ENCODE data around the gene IP6K2. TPM values are rescaled to one million over a fixed set of nuclear protein-coding genes. Genes with fewer than 3 reads are reported as not detected.
"Not testable (repeated sequence)": the region's sequence is repeated elsewhere in the genome, so short reads cannot be mapped to it uniquely, and the experiment has no call there.

The IP6K2 gene
- total and polyA plus RNA-seq, 10 of the 15 experiments (the other 5 are each of a cell fraction or from before 2014, with no cell fraction given), result 25.8 to 95.9 (median 69.0) TPM

DNA sequence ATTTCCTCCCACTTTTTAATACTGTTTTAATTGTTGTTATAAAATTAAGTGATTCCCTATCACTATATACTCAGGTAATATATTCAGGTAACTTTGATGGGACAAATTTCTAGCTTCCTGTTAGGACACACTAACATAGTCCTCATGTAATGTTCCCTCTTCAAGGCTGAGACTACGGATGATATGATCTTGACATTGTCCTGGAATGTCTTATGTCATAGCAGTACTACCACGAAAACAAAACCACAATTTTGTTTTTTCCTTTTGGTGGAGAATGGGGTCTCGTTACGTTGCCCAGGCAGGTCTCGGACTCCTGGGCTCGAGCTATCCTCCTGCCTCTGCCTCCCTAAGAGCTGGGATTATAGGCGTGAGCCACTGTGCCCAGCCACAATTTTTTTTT lies 26.8 kb upstream of the IP6K2 start:
- TF ChIP-seq ZNF384 (IDR thresholded peaks at IDR 0.05; ENCODE audit: borderline replicate concordance, low read depth, low read length), result no peak
- TF ChIP-seq, protein P1, sequence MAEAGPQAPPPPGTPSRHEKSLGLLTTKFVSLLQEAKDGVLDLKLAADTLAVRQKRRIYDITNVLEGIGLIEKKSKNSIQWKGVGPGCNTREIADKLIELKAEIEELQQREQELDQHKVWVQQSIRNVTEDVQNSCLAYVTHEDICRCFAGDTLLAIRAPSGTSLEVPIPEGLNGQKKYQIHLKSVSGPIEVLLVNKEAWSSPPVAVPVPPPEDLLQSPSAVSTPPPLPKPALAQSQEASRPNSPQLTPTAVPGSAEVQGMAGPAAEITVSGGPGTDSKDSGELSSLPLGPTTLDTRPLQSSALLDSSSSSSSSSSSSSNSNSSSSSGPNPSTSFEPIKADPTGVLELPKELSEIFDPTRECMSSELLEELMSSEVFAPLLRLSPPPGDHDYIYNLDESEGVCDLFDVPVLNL (IDR thresholded peaks at IDR 0.05; ENCODE audit: low read depth, low read length), result no peak
- TF ChIP-seq, protein P2, sequence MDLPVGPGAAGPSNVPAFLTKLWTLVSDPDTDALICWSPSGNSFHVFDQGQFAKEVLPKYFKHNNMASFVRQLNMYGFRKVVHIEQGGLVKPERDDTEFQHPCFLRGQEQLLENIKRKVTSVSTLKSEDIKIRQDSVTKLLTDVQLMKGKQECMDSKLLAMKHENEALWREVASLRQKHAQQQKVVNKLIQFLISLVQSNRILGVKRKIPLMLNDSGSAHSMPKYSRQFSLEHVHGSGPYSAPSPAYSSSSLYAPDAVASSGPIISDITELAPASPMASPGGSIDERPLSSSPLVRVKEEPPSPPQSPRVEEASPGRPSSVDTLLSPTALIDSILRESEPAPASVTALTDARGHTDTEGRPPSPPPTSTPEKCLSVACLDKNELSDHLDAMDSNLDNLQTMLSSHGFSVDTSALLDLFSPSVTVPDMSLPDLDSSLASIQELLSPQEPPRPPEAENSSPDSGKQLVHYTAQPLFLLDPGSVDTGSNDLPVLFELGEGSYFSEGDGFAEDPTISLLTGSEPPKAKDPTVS (IDR thresholded peaks at IDR 0.05; ENCODE audit: low read depth, low read length), result no peak
- ChIA-PET SMC1A (ENCODE audit: uncharacterized antibody, unreplicated experiment) (interaction anchor here (1.7 kb wide), 1 partner anchor 208 kb away, joined by 4 read pairs; no protein-coding TSS in a partner anchor), POLR2A (no interaction called here), RAD21 (ENCODE audit: unreplicated experiment) (no interaction called here), CTCF (interaction anchor here (1.2 to 1.5 kb wide), 2 partner anchors 20 to 308 kb away, joined by 3 to 4 read pairs; no protein-coding TSS in a partner anchor)
- no peak for FAIRE-seq
- ATAC-seq, result no peak
- Histone ChIP-seq H3K4me3 (no peak overlapping the region), H3K27me3 (replicated peaks in 1 of 2; ENCODE audit: control insufficient read depth in 2 of 2, insufficient read depth in 2 of 2, low read length in 1 of 2) (no peaks in the 10 kb centered on the region), H3K27ac (ENCODE audit: control insufficient read depth, insufficient read depth) (no peak overlapping the region), H2AFZ (ENCODE audit: control insufficient read depth, low read depth, low read length) (no peak overlapping the region), H3K79me2 (ENCODE audit: control insufficient read depth, insufficient read depth, low read length) (no peaks in the 10 kb centered on the region), H3K4me1 (ENCODE audit: control insufficient read depth, insufficient read depth, low read length) (peaks cover 9% of the 10 kb centered on the region), H3K9me3 (replicated peaks; ENCODE audit: control insufficient read depth, insufficient read depth, low read length) (no peaks in the 10 kb centered on the region), H3K9ac (ENCODE audit: control insufficient read depth, insufficient read depth, low read length) (no peak overlapping the region), H3K36me3 (ENCODE audit: control insufficient read depth in 2 of 2, insufficient read depth in 2 of 2, low read length in 1 of 2) (peaks cover 1 to 3% of the 10 kb centered on the region in 2 experiments; a peak in 2 of 4 replicates), H3K4me2 (ENCODE audit: control insufficient read depth, insufficient read depth) (no peak overlapping the region), H4K20me1 (ENCODE audit: control insufficient read depth, insufficient read depth) (no peaks in the 10 kb centered on the region)
- whole genome bisulfite sequencing (ENCODE audit: insufficient coverage, insufficient replicate concordance, low lambda C conversion rate, missing lambda C conversion rate), result 76% methylated on average over 7 of the region's 7 CpGs
- intact Hi-C loops (cut with micrococcal nuclease; ENCODE audit: unreplicated experiment) (no loop called here), in situ Hi-C loops (cut with MboI) (no loop called here)
- no TSS peak for BruUV-seq (replicated peaks)
- DNase-seq (ENCODE audit: low read depth, low spot score), result no peak

DNA sequence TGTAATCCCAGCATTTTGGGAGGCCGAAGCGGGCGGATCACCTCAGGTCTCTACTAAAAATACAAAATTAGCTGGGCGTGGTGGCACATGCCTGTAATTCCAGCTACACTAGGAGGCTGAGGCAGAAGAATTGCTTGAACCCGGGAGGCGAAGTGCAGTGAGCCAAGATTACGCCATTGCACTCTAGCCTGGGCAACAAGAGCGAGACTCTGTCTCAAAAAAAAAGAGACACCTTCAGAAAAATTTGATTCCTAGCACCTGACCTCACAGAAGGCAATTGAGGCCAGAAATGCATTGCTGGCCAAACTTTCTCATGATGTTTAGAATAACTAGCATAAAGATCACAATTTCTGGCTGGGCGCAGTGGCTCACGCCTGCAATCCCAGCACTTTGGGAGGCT lies 24.2 kb upstream of the IP6K2 start:
- H3K4me1 ChIP-seq (ENCODE audit: control insufficient read depth, insufficient read depth, low read length); H3K9ac ChIP-seq (ENCODE audit: control insufficient read depth, insufficient read depth, low read length); ATAC-seq; intact Hi-C loops (cut with micrococcal nuclease; ENCODE audit: unreplicated experiment); BruUV-seq (replicated peaks); H3K4me3 ChIP-seq; SMC1A ChIA-PET (ENCODE audit: uncharacterized antibody, unreplicated experiment); H4K20me1 ChIP-seq (ENCODE audit: control insufficient read depth, insufficient read depth); RAD21 ChIA-PET (ENCODE audit: unreplicated experiment); H3K27ac ChIP-seq (ENCODE audit: control insufficient read depth, insufficient read depth); H2AFZ ChIP-seq (ENCODE audit: control insufficient read depth, low read depth, low read length); H3K4me2 ChIP-seq (ENCODE audit: control insufficient read depth, insufficient read depth); H3K79me2 ChIP-seq (ENCODE audit: control insufficient read depth, insufficient read depth, low read length); H3K36me3 ChIP-seq (ENCODE audit: control insufficient read depth in 2 of 2, insufficient read depth in 2 of 2, low read length in 1 of 2); in situ Hi-C loops (cut with MboI); H3K27me3 ChIP-seq (replicated peaks in 1 of 2; ENCODE audit: control insufficient read depth in 2 of 2, insufficient read depth in 2 of 2, low read length in 1 of 2); FAIRE-seq; DNase-seq (ENCODE audit: low read depth, low spot score); H3K9me3 ChIP-seq (replicated peaks; ENCODE audit: control insufficient read depth, insufficient read depth, low read length): not testable (repeated sequence)
- 86% methylated on average over 10 of the region's 10 CpGs for WGBS (ENCODE audit: insufficient coverage, insufficient replicate concordance, low lambda C conversion rate, missing lambda C conversion rate)
- ChIA-PET POLR2A (interaction anchor here (0.7 kb wide), 2 partner anchors 18 to 260 kb away, joined by 3 to 5 read pairs; no protein-coding TSS in a partner anchor), CTCF (interaction anchor here (0.6 to 2.5 kb wide), 3 partner anchors 19 to 31 kb away, joined by 3 to 12 read pairs (median 8); no protein-coding TSS in a partner anchor)

Measured in GM12878 (cell line).